NB4 (cell line): Measurements from ENCODE around the gene CMSS1.

Experiments
- DNase-seq: peaks from one replicate; pipeline ENCODE4 v3.0.0; 2010; ENCODE audit warnings: low read depth
- H3K4me3 ChIP-seq: one replicate; pipeline ENCODE4 v1.5.1; 2011; ENCODE audit warnings: mild to moderate bottlenecking, low read depth, low read length, moderate library complexity
- MYC ChIP-seq: IDR thresholded peaks from 2 replicates; pipeline ENCODE4 v1.6.1; 2011; ENCODE audit warnings: low read depth, low read length
- POLR2A ChIP-seq: IDR thresholded peaks from 2 replicates; pipeline ENCODE4 v1.6.1; 2011; ENCODE audit warnings: mild to moderate bottlenecking; ENCODE audit not compliant: insufficient read length; ENCODE audit errors: extremely low read depth
- TF ChIP-seq, protein P1 (sequence below): IDR thresholded peaks from one replicate; pipeline ENCODE4 v1.5.1; 2012; ENCODE audit warnings: low read depth, low read length
- TF ChIP-seq, protein P2 (sequence below): IDR thresholded peaks from 2 replicates; pipeline ENCODE4 v1.6.1; 2011; ENCODE audit warnings: low read depth, low read length

Gene CMSS1

DNA sequence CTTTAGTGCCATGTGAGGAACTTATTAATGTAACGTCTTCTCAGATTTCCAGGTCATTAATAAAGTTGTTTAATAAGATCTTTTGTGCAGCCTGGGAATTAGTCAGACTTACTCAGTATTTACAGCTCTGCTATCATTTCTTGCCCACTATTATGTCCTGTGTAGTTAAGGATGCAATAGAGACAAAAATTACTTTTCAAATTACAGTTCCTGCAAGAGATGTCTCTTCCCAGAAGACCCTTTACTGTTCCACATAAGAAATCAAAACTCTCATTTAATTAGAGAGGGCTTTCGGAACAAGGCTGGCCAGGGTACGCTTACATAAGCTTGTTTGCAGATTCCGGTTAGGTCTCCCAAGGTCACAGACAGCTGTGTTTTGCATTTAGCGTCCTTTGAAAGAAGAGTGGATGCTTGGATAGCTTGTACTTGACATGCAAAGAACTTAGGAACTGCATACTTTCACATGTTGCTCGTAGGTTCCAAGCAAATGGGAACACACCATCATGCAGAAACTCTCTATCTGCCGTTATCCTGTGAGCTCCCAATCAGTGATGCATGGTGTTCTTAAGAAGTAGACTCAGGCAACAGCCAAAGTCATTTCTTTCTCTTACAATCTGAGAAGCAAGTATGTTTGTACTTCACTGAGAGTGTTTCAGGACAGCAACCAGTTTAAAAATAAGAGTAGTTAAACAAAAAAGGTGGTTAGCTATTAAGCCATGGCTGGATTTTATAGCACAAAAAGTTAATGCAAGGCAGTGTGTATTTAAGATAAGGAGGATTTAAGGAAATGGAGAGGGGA is 259.3 kb downstream of the CMSS1 start:
- TF ChIP-seq, protein P1, sequence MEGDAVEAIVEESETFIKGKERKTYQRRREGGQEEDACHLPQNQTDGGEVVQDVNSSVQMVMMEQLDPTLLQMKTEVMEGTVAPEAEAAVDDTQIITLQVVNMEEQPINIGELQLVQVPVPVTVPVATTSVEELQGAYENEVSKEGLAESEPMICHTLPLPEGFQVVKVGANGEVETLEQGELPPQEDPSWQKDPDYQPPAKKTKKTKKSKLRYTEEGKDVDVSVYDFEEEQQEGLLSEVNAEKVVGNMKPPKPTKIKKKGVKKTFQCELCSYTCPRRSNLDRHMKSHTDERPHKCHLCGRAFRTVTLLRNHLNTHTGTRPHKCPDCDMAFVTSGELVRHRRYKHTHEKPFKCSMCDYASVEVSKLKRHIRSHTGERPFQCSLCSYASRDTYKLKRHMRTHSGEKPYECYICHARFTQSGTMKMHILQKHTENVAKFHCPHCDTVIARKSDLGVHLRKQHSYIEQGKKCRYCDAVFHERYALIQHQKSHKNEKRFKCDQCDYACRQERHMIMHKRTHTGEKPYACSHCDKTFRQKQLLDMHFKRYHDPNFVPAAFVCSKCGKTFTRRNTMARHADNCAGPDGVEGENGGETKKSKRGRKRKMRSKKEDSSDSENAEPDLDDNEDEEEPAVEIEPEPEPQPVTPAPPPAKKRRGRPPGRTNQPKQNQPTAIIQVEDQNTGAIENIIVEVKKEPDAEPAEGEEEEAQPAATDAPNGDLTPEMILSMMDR, result no peak
- TF ChIP-seq MYC (no peak), POLR2A (no peak)
- TF ChIP-seq, protein P2, sequence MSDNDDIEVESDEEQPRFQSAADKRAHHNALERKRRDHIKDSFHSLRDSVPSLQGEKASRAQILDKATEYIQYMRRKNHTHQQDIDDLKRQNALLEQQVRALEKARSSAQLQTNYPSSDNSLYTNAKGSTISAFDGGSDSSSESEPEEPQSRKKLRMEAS, result no peak
- no peak overlapping the region for H3K4me3 ChIP-seq
- no peak for DNase-seq

DNA sequence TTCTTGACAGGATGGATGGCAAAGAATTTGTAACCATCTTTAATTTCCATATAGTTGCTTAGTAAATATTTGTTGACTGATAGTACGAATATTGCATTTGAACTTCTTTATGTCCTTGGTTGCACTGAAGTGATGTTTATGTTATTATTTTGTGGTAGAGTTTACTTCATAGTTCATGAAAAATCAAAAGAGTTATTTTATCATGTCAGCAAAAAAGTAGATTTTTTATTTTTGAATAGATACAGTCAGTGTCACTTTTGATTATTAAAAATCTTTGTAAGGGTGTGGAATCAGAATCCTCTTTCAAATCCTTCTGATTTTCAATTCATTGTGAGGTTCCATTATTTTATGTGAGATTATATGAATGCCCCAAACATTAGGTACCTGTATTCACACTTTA is 261.7 kb downstream of the CMSS1 start:
- TF ChIP-seq, protein P2, result no peak
- TF ChIP-seq, protein P1, result no peak
- no peak for TF ChIP-seq POLR2A
- TF ChIP-seq MYC, result no peak
- DNase-seq, result no peak

DNA sequence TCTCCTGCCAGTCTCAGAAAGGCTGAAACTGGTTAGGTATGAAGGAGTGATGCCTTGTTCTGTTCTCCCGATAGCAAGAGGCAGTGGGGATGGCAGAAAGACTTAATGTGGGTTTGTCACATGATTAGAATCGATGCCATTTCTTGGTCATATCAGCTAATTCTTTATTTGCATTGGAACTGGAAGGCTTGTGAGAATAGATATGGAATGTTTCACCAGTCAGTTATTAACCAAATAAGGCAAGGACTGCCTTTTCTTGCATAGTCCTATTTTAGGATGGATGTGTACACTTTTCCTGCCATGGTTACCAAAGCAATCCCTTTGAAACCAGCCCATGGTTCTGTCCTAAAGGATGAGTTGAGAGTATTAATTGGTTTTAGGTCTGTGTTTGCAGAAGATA is 262.9 kb downstream of the CMSS1 start:
- TF ChIP-seq, protein P2, result no peak
- H3K4me3 ChIP-seq, result no peak overlapping the region
- no peak for DNase-seq

More for the DNA sequence above, 261.7 kb downstream of the CMSS1 start:
- H3K4me3 ChIP-seq, result no peak overlapping the region

DNA sequence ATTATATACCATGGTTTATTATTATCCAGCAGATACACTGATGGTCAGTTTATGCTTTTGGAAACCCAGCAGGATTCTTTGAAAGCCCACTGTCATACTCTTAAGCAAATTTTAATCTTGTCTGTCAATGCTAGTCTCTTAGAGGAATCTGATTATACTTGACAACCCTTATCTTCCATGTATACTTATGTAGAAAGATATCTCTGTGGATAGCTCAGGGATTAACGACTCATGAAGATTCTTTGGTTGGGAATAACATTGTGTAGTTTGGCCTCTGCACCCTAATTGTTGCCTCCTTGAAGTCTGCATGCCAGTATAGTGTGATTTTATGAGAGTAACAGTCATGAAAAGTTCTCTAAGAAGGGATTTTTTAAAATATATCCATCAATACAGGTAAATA is 263.6 kb downstream of the CMSS1 start:
- DNase-seq, result no peak
- no peak overlapping the region for H3K4me3 ChIP-seq
- TF ChIP-seq, protein P1, result no peak
- TF ChIP-seq MYC (no peak), POLR2A (no peak)
- TF ChIP-seq, protein P2, result no peak

DNA sequence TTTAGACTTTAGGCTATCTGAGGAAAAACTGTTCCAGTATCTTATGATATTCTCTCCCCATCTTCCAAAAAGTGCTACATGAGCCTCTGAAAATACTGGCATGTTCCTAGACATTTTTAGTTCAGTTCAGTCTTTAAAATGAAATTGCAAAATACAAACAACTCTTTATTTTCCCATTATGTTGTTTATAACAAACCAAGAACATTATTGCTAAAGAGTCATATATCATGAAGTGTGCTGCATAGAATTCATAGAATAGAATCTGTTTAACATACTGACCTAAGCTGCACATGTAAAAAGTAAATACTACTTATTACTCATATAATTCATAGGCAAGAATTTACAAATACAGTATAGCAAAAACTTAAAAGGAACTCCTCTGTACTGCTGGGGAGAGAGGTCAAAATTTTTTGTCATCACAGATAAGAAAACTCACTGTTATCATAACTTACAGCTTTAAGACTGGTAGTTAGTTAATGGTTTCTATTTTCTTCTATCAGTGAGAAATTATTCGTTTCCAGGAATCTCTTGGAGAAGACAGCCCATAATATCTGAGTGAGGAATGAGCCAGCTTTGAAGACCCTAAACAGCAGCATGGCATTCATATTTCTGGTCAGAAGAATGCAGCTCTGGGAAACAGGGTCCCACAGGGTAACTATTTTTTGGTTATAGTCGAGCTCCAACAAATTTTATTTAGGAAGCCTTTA is 264.5 kb downstream of the CMSS1 start:
- TF ChIP-seq, protein P2, result no peak
- TF ChIP-seq MYC (no peak), POLR2A (no peak)
- TF ChIP-seq, protein P1, result no peak
- no peak for DNase-seq
- no peak overlapping the region for H3K4me3 ChIP-seq

DNA sequence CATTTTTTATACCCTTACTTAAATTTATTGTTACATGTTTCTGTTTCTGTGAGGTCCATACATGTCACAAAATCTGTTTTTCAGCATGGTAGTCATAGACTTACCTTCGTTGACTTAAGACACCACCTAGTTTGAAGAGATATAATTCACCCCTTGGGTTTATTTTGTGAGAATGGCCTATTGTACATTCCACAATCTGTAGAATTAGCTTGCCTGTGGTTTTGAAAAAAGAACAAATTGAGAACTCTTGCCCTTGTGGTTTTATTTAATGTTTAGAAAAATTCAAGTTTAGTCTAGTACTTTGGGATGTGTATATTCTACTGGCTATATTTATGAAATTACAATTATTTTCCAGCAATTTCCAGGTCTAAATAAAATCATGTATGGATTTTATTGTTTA is 265.1 kb downstream of the CMSS1 start:
- no peak for DNase-seq
- H3K4me3 ChIP-seq, result no peak overlapping the region
- no peak for TF ChIP-seq POLR2A
- TF ChIP-seq, protein P1, result no peak
- TF ChIP-seq, protein P2, result no peak
- TF ChIP-seq MYC, result no peak
